ENCODE results near the gene CLTRN.
A peak's percentile ranks its signal among the peaks of the same experiment; 100 is the strongest.
"Not testable (repeated sequence)": the region's sequence is repeated elsewhere in the genome, so short reads cannot be mapped to it uniquely, and the experiment has no call there.

Gene CLTRN

GRCh38 chrX:15664487-15665444, at the start of gene CLTRN:
TSS of gene CLTRN (minus strand) at chrX:15664805. CDS start at chrX:15664775, 30 bp downstream.
- no peak for DNase-seq

- not testable (repeated sequence) for DNase-seq
These were observed 39.7 kb upstream of the CLTRN start for GRCh38 chrX:15704273-15704672.

GRCh38 chrX:15703809-15704208, 39.2 kb upstream of the CLTRN start:
- not testable (repeated sequence) for DNase-seq

- no peak for DNase-seq
These were observed 38.1 kb upstream of the CLTRN start for GRCh38 chrX:15702488-15703371.

GRCh38 chrX:15696516-15696915, 31.9 kb upstream of the CLTRN start:
- no peak for DNase-seq

GRCh38 chrX:15694941-15695451, 30.4 kb upstream of the CLTRN start:
- no peak for DNase-seq

- DNase-seq, result peak; percentile 4 to 23
These were observed 22.4 kb upstream of the CLTRN start for GRCh38 chrX:15686818-15687685.

GRCh38 chrX:15683193-15683592, 18.6 kb upstream of the CLTRN start:
- DNase-seq, result no peak

GRCh38 chrX:15681433-15681832, 16.8 kb upstream of the CLTRN start:
- DNase-seq, result no peak

GRCh38 chrX:15680401-15680800, 15.8 kb upstream of the CLTRN start:
- no peak for DNase-seq

- DNase-seq, result no peak
These were observed 14.6 kb upstream of the CLTRN start for GRCh38 chrX:15679246-15679645.

- no peak for DNase-seq
These were observed 13.7 kb upstream of the CLTRN start for GRCh38 chrX:15678339-15678738.

GRCh38 chrX:15676886-15677285, 12.3 kb upstream of the CLTRN start:
- DNase-seq, result no peak

GRCh38 chrX:15675490-15675921, 10.9 kb upstream of the CLTRN start:
- DNase-seq, result peak; percentile 47 to 77

- peak; percentile 83 to 85 for DNase-seq
These were observed 10.4 kb upstream of the CLTRN start for GRCh38 chrX:15674841-15675489.

- DNase-seq, result no peak
These were observed 9.9 kb upstream of the CLTRN start for GRCh38 chrX:15674514-15674840.

- no peak for DNase-seq
These were observed 9.4 kb upstream of the CLTRN start for GRCh38 chrX:15673970-15674369.

GRCh38 chrX:15672881-15673280, 8.3 kb upstream of the CLTRN start:
- DNase-seq, result no peak

GRCh38 chrX:15663439-15663838, 1.2 kb downstream of the CLTRN start:
- DNase-seq, result no peak

GRCh38 chrX:15654804-15655203, 9.8 kb downstream of the CLTRN start:
- not testable (repeated sequence) for DNase-seq

- DNase-seq, result no peak
These were observed 10.6 kb downstream of the CLTRN start for GRCh38 chrX:15653961-15654360.

GRCh38 chrX:15647510-15647909, 17.1 kb downstream of the CLTRN start:
- not testable (repeated sequence) for DNase-seq

Measured in NCI-H1930 (cell line).